K562 (cell line): ENCODE data around the gene SECISBP2. TPM values are rescaled to one million over a fixed set of nuclear protein-coding genes. Genes with fewer than 3 reads are reported as not detected.

ENCODE experiments used
- ATAC-seq: fragments of 200-7000 bp; cut with Tn5 transposase; 3 replicates; pipeline ENCODE4 v1.9.1; 2020; ENCODE audit warnings: moderate library complexity
- BruUV-seq: library from RNA; stranded (reverse); fragments of 400-500 nt; replicated peaks from 2 replicates; lab custom pipeline; 2021; lab: Mats Ljungman, UMichigan
- CTCF ChIA-PET: fragments of 300-600 bp; formaldehyde crosslinking; extraction: SDS; loops from one replicate; lab custom pipeline; 2021; ENCODE audit warnings: low intra/inter-chr PET ratio; lab: Yijun Ruan, JAX
- POLR2A ChIA-PET: fragments of 300-600, 350-650 bp; sonication (Branson Sonifier 250); formaldehyde crosslinking; extraction: SDS; loops from one replicate; lab custom pipeline; 2021; ENCODE audit warnings: antibody characterized with exemption, inconsistent platforms; lab: Yijun Ruan, JAX
- DNase-seq, 4 experiments: peaks; one replicate each; pipeline versions ENCODE4 v3.0.0 to v3.0.0-alpha.2; 2011 to 2018; ENCODE audit warnings: low spot score in 3 of 4, mixed read lengths in 3 of 4; ENCODE audit errors: extremely low read depth in 1 of 4
- FAIRE-seq: peaks from 2 replicates; lab custom pipeline; 2011; peaks lifted over from hg19 to GRCh38; lab: Jason Lieb, UNC
- H2AFZ ChIP-seq: 2 replicates; pipeline ENCODE4 v1.6.0; 2011; ENCODE audit warnings: low read depth, low read length, control low read depth, inconsistent platforms
- H3K27ac ChIP-seq: fragments of 200-600 bp; 3 replicates; pipeline ENCODE4 v1.8.0; 2011; ENCODE audit warnings: low read depth, mild to moderate bottlenecking, control low read depth, inconsistent platforms, low read length, moderate library complexity, mixed read lengths; ENCODE audit errors: extremely low read depth
- H3K27me3 ChIP-seq, 2 experiments: fragments of 300-600 bp in 1 of 2; 2 replicates in 1 of 2; 3 replicates in 1 of 2; pipeline versions ENCODE4 v1.6.0 to v1.8.0; 2011; ENCODE audit warnings: inconsistent platforms in 2 of 2, low read length in 2 of 2, mild to moderate bottlenecking in 1 of 2, mixed read lengths in 1 of 2, moderate library complexity in 1 of 2; ENCODE audit not compliant: control insufficient read depth in 2 of 2, insufficient read depth in 2 of 2
- H3K36me3 ChIP-seq: fragments of 300-600 bp; 3 replicates; pipeline ENCODE4 v1.8.0; 2011; ENCODE audit warnings: mild to moderate bottlenecking, low read length, inconsistent platforms; ENCODE audit not compliant: control insufficient read depth, insufficient read depth
- H3K4me1 ChIP-seq, 2 experiments: fragments of 200-600 bp in 1 of 2; replicated peaks in 1 of 2; 2 replicates in 1 of 2; 3 replicates in 1 of 2; pipeline versions ENCODE4 v1.5.1 to v1.8.0; 2011; ENCODE audit warnings: inconsistent platforms in 2 of 2, low read length in 2 of 2, mild to moderate bottlenecking in 1 of 2, mixed read lengths in 1 of 2, moderate library complexity in 1 of 2; ENCODE audit not compliant: control insufficient read depth in 2 of 2, insufficient read depth in 2 of 2
- H3K4me2 ChIP-seq: 2 replicates; pipeline ENCODE4 v1.6.1; 2011; ENCODE audit warnings: low read length, control low read depth, inconsistent platforms, mixed read lengths; ENCODE audit not compliant: insufficient read depth
- H3K4me3 ChIP-seq: fragments of 200-600 bp; sonication (generic), shearing (Covaris generic); 2 replicates; pipeline ENCODE4 v1.5.1; 2016; ENCODE audit warnings: control low read depth, inconsistent platforms
- H3K79me2 ChIP-seq: fragments of 200-600 bp; 3 replicates; pipeline ENCODE4 v1.8.0; 2011; ENCODE audit warnings: low read length, inconsistent platforms; ENCODE audit not compliant: control insufficient read depth, insufficient read depth
- H3K9ac ChIP-seq, 2 experiments: 2 replicates each; pipeline versions ENCODE4 v1.6.0 to v1.6.1; 2011; ENCODE audit warnings: low read depth in 2 of 2, low read length in 2 of 2, control low read depth in 1 of 2, inconsistent platforms in 1 of 2, mild to moderate bottlenecking in 1 of 2, mixed read lengths in 1 of 2; ENCODE audit not compliant: insufficient read depth in 1 of 2
- H3K9me1 ChIP-seq: one replicate; pipeline ENCODE4 v1.6.0; 2011; ENCODE audit warnings: inconsistent platforms, mild to moderate bottlenecking, low read length, moderate library complexity; ENCODE audit not compliant: control insufficient read depth, insufficient read depth
- H3K9me3 ChIP-seq: replicated peaks from 2 replicates; pipeline ENCODE4 v1.5.1; 2011; ENCODE audit warnings: low read depth, low read length, inconsistent platforms; ENCODE audit not compliant: control insufficient read depth, insufficient read depth
- H4K20me1 ChIP-seq: replicated peaks from 2 replicates; pipeline ENCODE4 v1.6.1; 2011; ENCODE audit warnings: low read length, inconsistent platforms, mixed read lengths; ENCODE audit not compliant: control insufficient read depth, insufficient read depth
- ETV5 ChIP-seq: sonication (generic); formaldehyde crosslinking; IDR thresholded peaks from 2 replicates; pipeline ENCODE4 v1.4.0; 2020; ENCODE audit warnings: low read depth, mild to moderate bottlenecking, missing genetic modification reagents
- PRDM10 ChIP-seq: fragments of 450-650 bp; IDR thresholded peaks from 2 replicates; pipeline ENCODE4 v1.6.1; 2018; ENCODE audit not compliant: partially characterized antibody
- WGBS: fragments of 100-300 bp; shearing (Covaris generic); methylation state at CpG from one replicate; pipeline ENCODE4 v1.1.6; 2016; ENCODE audit warnings: low coverage, mixed read lengths; ENCODE audit not compliant: insufficient coverage; ENCODE audit errors: missing lambda C conversion rate; 5-methylcytosine and 5-hydroxymethylcytosine counted together
- in situ Hi-C: fragments of 300-500 bp; cut with MboI; formaldehyde crosslinking; loops from 4 replicates; pipeline ENCODE4 v1.15.0; 2018; ENCODE audit warnings: inconsistent platforms, mixed read lengths
- intact Hi-C: fragments of 100-400 bp; cut with micrococcal nuclease; formaldehyde crosslinking; loops from 2 replicates; pipeline ENCODE4 v1.14.2; 2022
- polyA plus RNA-seq, 8 experiments: library from polyadenylated mRNA; depleted of rRNA in 4 of 8; stranded (reverse) in 5 of 8; unstranded in 3 of 8; fragments of >200 nt; fragmentation: Nextera tagmentation in 2 of 8; fragmentation: Illumina TruSeq in 1 of 8; extraction: Ambion mirVana in 2 of 8; extraction: Trizol in 1 of 8; gene quantifications; 2 replicates each; pipeline versions ENCODE4 v1.2.1 to v1.2.3, GENCODE V29; 2011 to 2014; ENCODE audit warnings: inconsistent platforms in 1 of 8, missing spikeins in 1 of 8
- total RNA-seq, 7 experiments: library from RNA; depleted of rRNA in 6 of 7; stranded (reverse); fragments of >200 nt in 6 of 7; fragmentation: Illumina TruSeq in 2 of 7; extraction: Trizol in 2 of 7; gene quantifications; 2 replicates each; pipeline versions ENCODE4 v1.2.1 to v1.2.3, GENCODE V29; 2011 to 2021; ENCODE audit warnings: low replicate concordance in 1 of 7

Gene SECISBP2
- total and polyA plus RNA-seq, 9 of the 15 experiments (the other 6 are each of a cell fraction or from before 2014, with no cell fraction given) = 3.2 to 41.6 (median 26.1) TPM

- FAIRE-seq (no peak), ATAC-seq (no peak), DNase-seq (no peak)
- H3K9ac ChIP-seq = no peak overlapping the region
- H3K36me3 ChIP-seq = peaks cover 74% of the 10 kb centered on the region
- H2AFZ ChIP-seq = no peak overlapping the region
- no TSS peak for BruUV-seq
- H3K79me2 ChIP-seq = no peaks in the 10 kb centered on the region
- H3K27me3 ChIP-seq = no peaks in the 10 kb centered on the region
- POLR2A ChIA-PET = no interaction called here
- peak; percentile 21 for TF ChIP-seq PRDM10
- no peak for TF ChIP-seq ETV5 (CRISPR knock-in tag)
- in situ Hi-C loops = no loop called here
- no peak overlapping the region for H3K4me2 ChIP-seq
- intact Hi-C loops = no loop called here
- no peaks in the 10 kb centered on the region for H3K9me1 ChIP-seq
- H4K20me1 ChIP-seq = no peaks in the 10 kb centered on the region
- no peaks in the 10 kb centered on the region for H3K9me3 ChIP-seq
- peaks cover 0 to 2% of the 10 kb centered on the region in 2 experiments; a peak in 2 of 5 replicates for H3K4me1 ChIP-seq
- no peak overlapping the region for H3K27ac ChIP-seq
- CTCF ChIA-PET = no interaction called here
- 92% methylated on average over 2 of the region's 3 CpGs for WGBS
- H3K4me3 ChIP-seq = no peak overlapping the region
Observed at GRCh38 chr9:89340332-89340731, 22.0 kb downstream of the SECISBP2 start.
